HG03439 (cell line): ENCODE results near the gene AR.
"Not testable (repeated sequence)": the region's sequence is repeated elsewhere in the genome, so short reads cannot be mapped to it uniquely, and the experiment has no call there.

Experiments
- ATAC-seq: cut with Tn5 transposase; IDR thresholded peaks from one replicate; pipeline ENCODE4 v1.9.1; 2021; ENCODE audit warnings: mild to moderate bottlenecking, moderate library complexity; ENCODE audit not compliant: unreplicated experiment

Gene AR

GRCh38 chrX:67622053-67622585 lies 78.3 kb downstream of the AR start:
- no peak for ATAC-seq

- no peak for ATAC-seq
Measured at GRCh38 chrX:67624325-67624724, 80.5 kb downstream of the AR start.

- no peak for ATAC-seq
Measured at GRCh38 chrX:67635424-67635823, 91.6 kb downstream of the AR start.

- no peak for ATAC-seq
Measured at GRCh38 chrX:67636532-67636931, 92.7 kb downstream of the AR start.

- ATAC-seq: not testable (repeated sequence)
Measured at GRCh38 chrX:67637293-67637692, 93.5 kb downstream of the AR start.

- ATAC-seq: no peak
Measured at GRCh38 chrX:67648361-67648760, 104.5 kb downstream of the AR start.

GRCh38 chrX:67651437-67652142 lies 107.8 kb downstream of the AR start:
- no peak for ATAC-seq

- no peak for ATAC-seq
Measured at GRCh38 chrX:67652543-67652942, 108.7 kb downstream of the AR start.

GRCh38 chrX:67654301-67654700 lies 110.5 kb downstream of the AR start:
- ATAC-seq: no peak

- no peak for ATAC-seq
Measured at GRCh38 chrX:67665583-67665982, 121.8 kb downstream of the AR start.

- not testable (repeated sequence) for ATAC-seq
Measured at GRCh38 chrX:67670717-67671116, 126.9 kb downstream of the AR start.

- no peak for ATAC-seq
Measured at GRCh38 chrX:67673741-67674274, 130.0 kb downstream of the AR start.

GRCh38 chrX:67674741-67675140 lies 130.9 kb downstream of the AR start:
- ATAC-seq: no peak

- no peak for ATAC-seq
Measured at GRCh38 chrX:67684136-67684535, 140.3 kb downstream of the AR start.

- ATAC-seq: no peak
Measured at GRCh38 chrX:67692246-67692645, 148.4 kb downstream of the AR start.

- no peak for ATAC-seq
Measured at GRCh38 chrX:67693928-67694327, 150.1 kb downstream of the AR start.

- no peak for ATAC-seq
Measured at GRCh38 chrX:67697452-67697851, 153.6 kb downstream of the AR start.

- no peak for ATAC-seq
Measured at GRCh38 chrX:67700602-67701001, 156.8 kb downstream of the AR start.

- ATAC-seq: no peak
Measured at GRCh38 chrX:67714004-67714403, 170.2 kb downstream of the AR start.

GRCh38 chrX:67717571-67717970 lies 173.8 kb downstream of the AR start:
- no peak for ATAC-seq

- ATAC-seq: no peak
Measured at GRCh38 chrX:67718926-67719325, 175.1 kb downstream of the AR start.

GRCh38 chrX:67720344-67720743 lies 176.5 kb downstream of the AR start:
- no peak for ATAC-seq

- no peak for ATAC-seq
Measured at GRCh38 chrX:67721321-67721720, 177.5 kb downstream of the AR start.
